GM12891 (cell line): Measurements from ENCODE around the gene OR9I1.

Source experiments
- PAX5 ChIP-seq: IDR thresholded peaks from 2 replicates; pipeline ENCODE4 v1.6.1; 2011; ENCODE audit warnings: low read length, moderate library complexity, mild to moderate bottlenecking; ENCODE audit not compliant: insufficient read depth, severe bottlenecking
- POLR2A ChIP-seq: IDR thresholded peaks from 2 replicates; pipeline ENCODE4 v1.6.1; 2011; ENCODE audit warnings: low read depth, low read length, control low read depth
- POLR2AphosphoS5 ChIP-seq: IDR thresholded peaks from 2 replicates; pipeline ENCODE4 v1.6.1; 2011; ENCODE audit warnings: low read depth, low read length, control low read depth
- SPI1 ChIP-seq: IDR thresholded peaks from 2 replicates; pipeline ENCODE4 v1.6.1; 2011; ENCODE audit warnings: low read depth, low read length, control low read depth
- TAF1 ChIP-seq: IDR thresholded peaks from 2 replicates; pipeline ENCODE4 v1.6.1; 2011; ENCODE audit warnings: low read depth, low read length, control low read depth

DNA sequence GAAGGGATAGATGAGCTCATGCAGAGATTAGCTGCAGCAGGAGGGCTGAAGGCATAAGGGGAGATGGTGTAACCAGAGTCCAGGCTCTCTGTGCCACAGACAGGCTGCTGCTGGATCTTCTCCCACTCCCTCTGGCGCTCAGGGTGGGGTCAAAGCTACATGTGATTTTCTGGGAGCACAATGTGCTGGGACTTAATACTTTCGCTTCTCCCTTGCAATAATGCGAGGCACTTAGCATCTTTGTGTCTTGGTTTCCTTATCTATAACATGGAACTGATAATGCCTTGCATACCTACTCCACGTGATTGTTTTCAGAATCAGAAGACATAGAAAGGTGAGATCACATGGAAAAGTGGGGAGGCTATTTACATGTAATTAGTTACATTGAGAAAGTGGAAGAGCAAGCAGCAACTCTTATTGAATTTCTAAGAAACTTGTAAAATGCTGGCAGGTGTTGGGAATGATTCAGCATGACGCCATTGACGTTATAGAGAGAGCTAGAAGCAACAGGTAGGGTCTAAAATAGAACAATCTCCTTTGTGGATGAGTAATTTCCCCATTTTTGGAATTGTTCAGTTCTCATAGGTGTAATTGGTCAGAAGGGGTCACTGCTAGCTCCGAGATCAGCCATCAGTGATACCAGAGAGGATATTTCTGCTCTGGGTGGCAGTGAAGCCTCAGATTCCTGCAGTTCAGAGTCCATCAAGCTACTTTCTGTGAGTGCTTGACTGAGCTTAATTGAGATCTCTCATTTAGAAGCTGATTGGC lies 8.2 kb upstream of the OR9I1 start:
- TF ChIP-seq POLR2A (no peak), SPI1 (no peak), TAF1 (no peak), POLR2AphosphoS5 (no peak), PAX5 (no peak)
